GM23338 (cell line): ENCODE results near the gene SLC12A6. TPM values are rescaled to one million over a fixed set of nuclear protein-coding genes. Genes with fewer than 3 reads are reported as not detected.

Experiments used
- ATAC-seq: fragments of 200-7000 bp; cut with Tn5 transposase; 3 replicates; pipeline ENCODE4 v1.9.1; 2020
- DNase-seq: peaks from one replicate; pipeline ENCODE4 v3.0.0-alpha.2; 2015; ENCODE audit warnings: low spot score
- H2AFZ ChIP-seq: fragments of 200-600 bp; sonication (generic); 2 replicates; pipeline ENCODE4 v1.8.0; 2016; ENCODE audit warnings: antibody characterized with exemption, mild to moderate bottlenecking, moderate library complexity
- H3F3A ChIP-seq: fragments of 200-600 bp; sonication (generic); replicated peaks from 2 replicates; pipeline ENCODE4 v1.8.0; 2017; ENCODE audit warnings: antibody characterized with exemption, mixed run types, low read depth
- H3K27ac ChIP-seq: fragments of 200-600 bp; sonication (generic); 2 replicates; pipeline ENCODE4 v1.6.1; 2016; ENCODE audit warnings: low read depth
- H3K27me3 ChIP-seq: fragments of 200-600 bp; sonication (generic); 2 replicates; pipeline ENCODE4 v1.8.0; 2016; ENCODE audit warnings: mild to moderate bottlenecking, mixed run types, moderate library complexity; ENCODE audit not compliant: insufficient read depth
- H3K36me3 ChIP-seq: fragments of 200-600 bp; sonication (generic); 2 replicates; pipeline ENCODE4 v1.8.0; 2016; ENCODE audit warnings: mild to moderate bottlenecking; ENCODE audit not compliant: insufficient read depth
- H3K4me1 ChIP-seq: fragments of 200-600 bp; sonication (generic); 2 replicates; pipeline ENCODE4 v1.8.0; 2016; ENCODE audit warnings: mild to moderate bottlenecking, moderate library complexity; ENCODE audit not compliant: insufficient read depth
- H3K4me2 ChIP-seq: fragments of 200-600 bp; sonication (generic); 2 replicates; pipeline ENCODE4 v1.7.1; 2017; ENCODE audit warnings: mixed run types
- H3K4me3 ChIP-seq: fragments of 200-600 bp; sonication (generic); 2 replicates; pipeline ENCODE4 v1.6.1; 2016; ENCODE audit warnings: mixed run types
- H3K79me2 ChIP-seq: fragments of 200-600 bp; sonication (generic); replicated peaks from 2 replicates; pipeline ENCODE4 v1.8.0; 2017; ENCODE audit warnings: mild to moderate bottlenecking; ENCODE audit not compliant: insufficient read depth
- H3K9me2 ChIP-seq: fragments of 200-600 bp; sonication (generic); 2 replicates; pipeline ENCODE4 v1.8.0; 2017; ENCODE audit not compliant: insufficient read depth
- H4K20me1 ChIP-seq: fragments of 200-600 bp; sonication (generic); replicated peaks from 2 replicates; pipeline ENCODE4 v1.8.0; 2017; ENCODE audit warnings: mild to moderate bottlenecking; ENCODE audit not compliant: insufficient read depth
- H3K27ac Mint-ChIP-seq: 2 replicates; pipeline ENCODE4 v1.8.0; 2020; ENCODE audit warnings: inconsistent platforms, mild to moderate bottlenecking, moderate library complexity, mixed read lengths
- H3K27me3 Mint-ChIP-seq: 3 replicates; pipeline ENCODE4 v1.8.0; 2022; ENCODE audit warnings: low read depth, mild to moderate bottlenecking, moderate library complexity, mixed read lengths, inconsistent platforms; ENCODE audit not compliant: insufficient read depth, poor library complexity
- H3K36me3 Mint-ChIP-seq: 3 replicates; pipeline ENCODE4 v1.8.0; 2021; ENCODE audit warnings: low read depth, mild to moderate bottlenecking, inconsistent platforms, moderate library complexity, mixed read lengths
- H3K4me1 Mint-ChIP-seq: 3 replicates; pipeline ENCODE4 v1.8.0; 2020; ENCODE audit warnings: mild to moderate bottlenecking, inconsistent platforms, mixed read lengths
- H3K4me3 Mint-ChIP-seq: 3 replicates; pipeline ENCODE4 v1.8.0; 2021; ENCODE audit warnings: moderate library complexity, mild to moderate bottlenecking, inconsistent platforms, mixed read lengths
- H3K9me3 Mint-ChIP-seq: 3 replicates; pipeline ENCODE4 v1.8.0; 2020; ENCODE audit warnings: moderate library complexity, mild to moderate bottlenecking, inconsistent platforms, mixed read lengths
- CREB1 ChIP-seq: fragments of 250-450 bp; sonication (Bioruptor Pico); IDR thresholded peaks from 2 replicates; pipeline ENCODE4 v1.5.0; 2020; ENCODE audit warnings: low read depth, mild to moderate bottlenecking, moderate library complexity
- EZH2 ChIP-seq: fragments of 200-600 bp; sonication (generic); IDR thresholded peaks from one replicate; pipeline ENCODE4 v1.8.0; 2017; ENCODE audit warnings: antibody characterized with exemption, mild to moderate bottlenecking, low read depth; ENCODE audit not compliant: unreplicated experiment
- EZH2phosphoT487 ChIP-seq: fragments of 200-600 bp; sonication (generic); IDR thresholded peaks from one replicate; pipeline ENCODE4 v1.8.1; 2018; ENCODE audit warnings: antibody characterized with exemption; ENCODE audit not compliant: unreplicated experiment
- JUNB ChIP-seq: IDR thresholded peaks from one replicate; pipeline ENCODE4 v1.6.1; 2016; ENCODE audit warnings: antibody characterized with exemption; ENCODE audit not compliant: unreplicated experiment
- NANOG ChIP-seq: IDR thresholded peaks from 2 replicates; pipeline ENCODE4 v1.6.1; 2016; ENCODE audit warnings: antibody characterized with exemption, borderline replicate concordance
- POLR2AphosphoS5 ChIP-seq: IDR thresholded peaks from 2 replicates; pipeline ENCODE4 v1.6.1; 2016; ENCODE audit warnings: antibody characterized with exemption, low read depth
- STAT1 ChIP-seq: IDR thresholded peaks from one replicate; pipeline ENCODE4 v1.6.1; 2016; ENCODE audit warnings: antibody characterized with exemption; ENCODE audit not compliant: unreplicated experiment
- ZNF114 ChIP-seq: fragments of 250-450 bp; sonication (Bioruptor Pico); IDR thresholded peaks from 2 replicates; pipeline ENCODE4 v1.5.0; 2020; ENCODE audit warnings: mild to moderate bottlenecking, moderate library complexity
- ZNF331 ChIP-seq: fragments of 250-450 bp; sonication (Bioruptor Pico); IDR thresholded peaks from 2 replicates; pipeline ENCODE4 v1.5.0; 2020; ENCODE audit warnings: low read depth, mild to moderate bottlenecking, moderate library complexity
- polyA plus RNA-seq: library from polyadenylated mRNA; unstranded; fragments of >200 nt; fragmentation: Nextera tagmentation; extraction: Ambion mirVana; gene quantifications from 2 replicates; pipeline ENCODE4 v1.2.1, GENCODE V29; 2016
- total RNA-seq: library from RNA; depleted of rRNA; stranded (reverse); fragments of >200 nt; shearing (Covaris generic); gene quantifications from 2 replicates; pipeline ENCODE4 v1.2.3, GENCODE V29; 2014
- TF ChIP-seq, protein P1 (sequence below), 2 experiments: fragments of 200-600 bp in 1 of 2; sonication (generic) in 1 of 2; conservative IDR thresholded peaks; 2 replicates each; pipeline versions ENCODE4 v1.5.1 to v1.6.1; 2016 to 2017; ENCODE audit warnings: antibody characterized with exemption in 2 of 2, low read depth in 2 of 2, mild to moderate bottlenecking in 2 of 2, moderate library complexity in 1 of 2
- TF ChIP-seq, protein P2 (sequence below): IDR thresholded peaks from one replicate; pipeline ENCODE4 v1.6.1; 2018; ENCODE audit warnings: antibody characterized with exemption; ENCODE audit not compliant: unreplicated experiment
- TF ChIP-seq, protein P3 (sequence below): fragments of 250-450 bp; sonication (Bioruptor Pico); IDR thresholded peaks from 2 replicates; pipeline ENCODE4 v1.5.0; 2020; ENCODE audit warnings: mild to moderate bottlenecking, moderate library complexity
- TF ChIP-seq, protein P4 (sequence below): IDR thresholded peaks from 2 replicates; pipeline ENCODE4 v1.6.1; 2016; ENCODE audit warnings: antibody characterized with exemption

Gene SLC12A6
- total and polyA plus RNA-seq, 2 experiments from 2014 or later: 2.4 to 14.1 TPM

DNA sequence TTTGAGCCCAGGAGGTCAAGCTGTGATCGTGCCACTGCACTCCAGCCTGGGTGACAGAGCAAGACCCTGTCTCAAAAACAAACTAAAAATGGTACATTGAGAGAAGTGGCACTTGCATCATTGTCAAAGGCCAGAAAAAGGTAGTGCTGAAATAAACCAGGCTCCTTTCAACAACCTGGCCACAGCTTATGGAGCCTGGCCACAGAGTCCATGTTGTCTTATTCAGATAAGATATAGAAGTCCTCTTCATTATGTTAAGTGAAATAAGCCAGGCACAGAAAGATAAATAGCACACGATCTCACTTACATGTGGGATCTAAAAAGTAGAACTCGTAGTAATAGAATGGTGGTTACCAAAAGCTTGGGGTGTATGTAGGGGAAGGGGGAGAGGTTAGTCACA, 78.0 kb downstream of the SLC12A6 start:
- Mint-ChIP-seq H3K9me3 (no peaks in the 10 kb centered on the region), H3K27me3 (no peaks in the 10 kb centered on the region), H3K4me1 (no peaks in the 10 kb centered on the region), H3K4me3 (no peak overlapping the region), H3K27ac (no peak overlapping the region), H3K36me3 (no peaks in the 10 kb centered on the region)
- DNase-seq (no peak), ATAC-seq (no peak)
- Histone ChIP-seq H3K36me3 (no peaks in the 10 kb centered on the region), H4K20me1 (no peaks in the 10 kb centered on the region), H3K27me3 (no peaks in the 10 kb centered on the region), H3K79me2 (no peaks in the 10 kb centered on the region), H3K9me2 (no peaks in the 10 kb centered on the region), H2AFZ (no peak overlapping the region), H3F3A (no peaks in the 10 kb centered on the region), H3K4me1 (no peaks in the 10 kb centered on the region), H3K27ac (no peak overlapping the region), H3K4me2 (no peak overlapping the region), H3K4me3 (no peak overlapping the region)
- TF ChIP-seq ZNF114: no peak
- TF ChIP-seq STAT1: no peak
- no peak for TF ChIP-seq POLR2AphosphoS5
- TF ChIP-seq, protein P1, sequence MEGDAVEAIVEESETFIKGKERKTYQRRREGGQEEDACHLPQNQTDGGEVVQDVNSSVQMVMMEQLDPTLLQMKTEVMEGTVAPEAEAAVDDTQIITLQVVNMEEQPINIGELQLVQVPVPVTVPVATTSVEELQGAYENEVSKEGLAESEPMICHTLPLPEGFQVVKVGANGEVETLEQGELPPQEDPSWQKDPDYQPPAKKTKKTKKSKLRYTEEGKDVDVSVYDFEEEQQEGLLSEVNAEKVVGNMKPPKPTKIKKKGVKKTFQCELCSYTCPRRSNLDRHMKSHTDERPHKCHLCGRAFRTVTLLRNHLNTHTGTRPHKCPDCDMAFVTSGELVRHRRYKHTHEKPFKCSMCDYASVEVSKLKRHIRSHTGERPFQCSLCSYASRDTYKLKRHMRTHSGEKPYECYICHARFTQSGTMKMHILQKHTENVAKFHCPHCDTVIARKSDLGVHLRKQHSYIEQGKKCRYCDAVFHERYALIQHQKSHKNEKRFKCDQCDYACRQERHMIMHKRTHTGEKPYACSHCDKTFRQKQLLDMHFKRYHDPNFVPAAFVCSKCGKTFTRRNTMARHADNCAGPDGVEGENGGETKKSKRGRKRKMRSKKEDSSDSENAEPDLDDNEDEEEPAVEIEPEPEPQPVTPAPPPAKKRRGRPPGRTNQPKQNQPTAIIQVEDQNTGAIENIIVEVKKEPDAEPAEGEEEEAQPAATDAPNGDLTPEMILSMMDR (conservative IDR thresholded peaks at IDR 0.05; ENCODE audit: low read depth in 2 of 2): no peak
- TF ChIP-seq, protein P2, sequence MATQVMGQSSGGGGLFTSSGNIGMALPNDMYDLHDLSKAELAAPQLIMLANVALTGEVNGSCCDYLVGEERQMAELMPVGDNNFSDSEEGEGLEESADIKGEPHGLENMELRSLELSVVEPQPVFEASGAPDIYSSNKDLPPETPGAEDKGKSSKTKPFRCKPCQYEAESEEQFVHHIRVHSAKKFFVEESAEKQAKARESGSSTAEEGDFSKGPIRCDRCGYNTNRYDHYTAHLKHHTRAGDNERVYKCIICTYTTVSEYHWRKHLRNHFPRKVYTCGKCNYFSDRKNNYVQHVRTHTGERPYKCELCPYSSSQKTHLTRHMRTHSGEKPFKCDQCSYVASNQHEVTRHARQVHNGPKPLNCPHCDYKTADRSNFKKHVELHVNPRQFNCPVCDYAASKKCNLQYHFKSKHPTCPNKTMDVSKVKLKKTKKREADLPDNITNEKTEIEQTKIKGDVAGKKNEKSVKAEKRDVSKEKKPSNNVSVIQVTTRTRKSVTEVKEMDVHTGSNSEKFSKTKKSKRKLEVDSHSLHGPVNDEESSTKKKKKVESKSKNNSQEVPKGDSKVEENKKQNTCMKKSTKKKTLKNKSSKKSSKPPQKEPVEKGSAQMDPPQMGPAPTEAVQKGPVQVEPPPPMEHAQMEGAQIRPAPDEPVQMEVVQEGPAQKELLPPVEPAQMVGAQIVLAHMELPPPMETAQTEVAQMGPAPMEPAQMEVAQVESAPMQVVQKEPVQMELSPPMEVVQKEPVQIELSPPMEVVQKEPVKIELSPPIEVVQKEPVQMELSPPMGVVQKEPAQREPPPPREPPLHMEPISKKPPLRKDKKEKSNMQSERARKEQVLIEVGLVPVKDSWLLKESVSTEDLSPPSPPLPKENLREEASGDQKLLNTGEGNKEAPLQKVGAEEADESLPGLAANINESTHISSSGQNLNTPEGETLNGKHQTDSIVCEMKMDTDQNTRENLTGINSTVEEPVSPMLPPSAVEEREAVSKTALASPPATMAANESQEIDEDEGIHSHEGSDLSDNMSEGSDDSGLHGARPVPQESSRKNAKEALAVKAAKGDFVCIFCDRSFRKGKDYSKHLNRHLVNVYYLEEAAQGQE: no peak
- no peak for TF ChIP-seq CREB1 (CRISPR knock-in tag)
- TF ChIP-seq JUNB: no peak
- TF ChIP-seq ZNF331: no peak
- TF ChIP-seq, protein P3, sequence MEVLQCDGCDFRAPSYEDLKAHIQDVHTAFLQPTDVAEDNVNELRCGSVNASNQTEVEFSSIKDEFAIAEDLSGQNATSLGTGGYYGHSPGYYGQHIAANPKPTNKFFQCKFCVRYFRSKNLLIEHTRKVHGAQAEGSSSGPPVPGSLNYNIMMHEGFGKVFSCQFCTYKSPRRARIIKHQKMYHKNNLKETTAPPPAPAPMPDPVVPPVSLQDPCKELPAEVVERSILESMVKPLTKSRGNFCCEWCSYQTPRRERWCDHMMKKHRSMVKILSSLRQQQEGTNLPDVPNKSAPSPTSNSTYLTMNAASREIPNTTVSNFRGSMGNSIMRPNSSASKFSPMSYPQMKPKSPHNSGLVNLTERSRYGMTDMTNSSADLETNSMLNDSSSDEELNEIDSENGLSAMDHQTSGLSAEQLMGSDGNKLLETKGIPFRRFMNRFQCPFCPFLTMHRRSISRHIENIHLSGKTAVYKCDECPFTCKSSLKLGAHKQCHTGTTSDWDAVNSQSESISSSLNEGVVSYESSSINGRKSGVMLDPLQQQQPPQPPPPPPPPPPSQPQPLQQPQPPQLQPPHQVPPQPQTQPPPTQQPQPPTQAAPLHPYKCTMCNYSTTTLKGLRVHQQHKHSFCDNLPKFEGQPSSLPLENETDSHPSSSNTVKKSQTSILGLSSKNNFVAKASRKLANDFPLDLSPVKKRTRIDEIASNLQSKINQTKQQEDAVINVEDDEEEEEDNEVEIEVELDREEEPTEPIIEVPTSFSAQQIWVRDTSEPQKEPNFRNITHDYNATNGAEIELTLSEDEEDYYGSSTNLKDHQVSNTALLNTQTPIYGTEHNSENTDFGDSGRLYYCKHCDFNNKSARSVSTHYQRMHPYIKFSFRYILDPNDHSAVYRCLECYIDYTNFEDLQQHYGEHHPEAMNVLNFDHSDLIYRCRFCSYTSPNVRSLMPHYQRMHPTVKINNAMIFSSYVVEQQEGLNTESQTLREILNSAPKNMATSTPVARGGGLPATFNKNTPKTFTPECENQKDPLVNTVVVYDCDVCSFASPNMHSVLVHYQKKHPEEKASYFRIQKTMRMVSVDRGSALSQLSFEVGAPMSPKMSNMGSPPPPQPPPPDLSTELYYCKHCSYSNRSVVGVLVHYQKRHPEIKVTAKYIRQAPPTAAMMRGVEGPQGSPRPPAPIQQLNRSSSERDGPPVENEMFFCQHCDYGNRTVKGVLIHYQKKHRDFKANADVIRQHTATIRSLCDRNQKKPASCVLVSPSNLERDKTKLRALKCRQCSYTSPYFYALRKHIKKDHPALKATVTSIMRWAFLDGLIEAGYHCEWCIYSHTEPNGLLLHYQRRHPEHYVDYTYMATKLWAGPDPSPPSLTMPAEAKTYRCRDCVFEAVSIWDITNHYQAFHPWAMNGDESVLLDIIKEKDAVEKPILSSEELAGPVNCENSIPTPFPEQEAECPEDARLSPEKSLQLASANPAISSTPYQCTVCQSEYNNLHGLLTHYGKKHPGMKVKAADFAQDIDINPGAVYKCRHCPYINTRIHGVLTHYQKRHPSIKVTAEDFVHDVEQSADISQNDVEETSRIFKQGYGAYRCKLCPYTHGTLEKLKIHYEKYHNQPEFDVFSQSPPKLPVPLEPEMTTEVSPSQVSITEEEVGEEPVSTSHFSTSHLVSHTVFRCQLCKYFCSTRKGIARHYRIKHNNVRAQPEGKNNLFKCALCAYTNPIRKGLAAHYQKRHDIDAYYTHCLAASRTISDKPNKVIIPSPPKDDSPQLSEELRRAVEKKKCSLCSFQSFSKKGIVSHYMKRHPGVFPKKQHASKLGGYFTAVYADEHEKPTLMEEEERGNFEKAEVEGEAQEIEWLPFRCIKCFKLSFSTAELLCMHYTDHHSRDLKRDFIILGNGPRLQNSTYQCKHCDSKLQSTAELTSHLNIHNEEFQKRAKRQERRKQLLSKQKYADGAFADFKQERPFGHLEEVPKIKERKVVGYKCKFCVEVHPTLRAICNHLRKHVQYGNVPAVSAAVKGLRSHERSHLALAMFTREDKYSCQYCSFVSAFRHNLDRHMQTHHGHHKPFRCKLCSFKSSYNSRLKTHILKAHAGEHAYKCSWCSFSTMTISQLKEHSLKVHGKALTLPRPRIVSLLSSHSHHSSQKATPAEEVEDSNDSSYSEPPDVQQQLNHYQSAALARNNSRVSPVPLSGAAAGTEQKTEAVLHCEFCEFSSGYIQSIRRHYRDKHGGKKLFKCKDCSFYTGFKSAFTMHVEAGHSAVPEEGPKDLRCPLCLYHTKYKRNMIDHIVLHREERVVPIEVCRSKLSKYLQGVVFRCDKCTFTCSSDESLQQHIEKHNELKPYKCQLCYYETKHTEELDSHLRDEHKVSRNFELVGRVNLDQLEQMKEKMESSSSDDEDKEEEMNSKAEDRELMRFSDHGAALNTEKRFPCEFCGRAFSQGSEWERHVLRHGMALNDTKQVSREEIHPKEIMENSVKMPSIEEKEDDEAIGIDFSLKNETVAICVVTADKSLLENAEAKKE: no peak
- TF ChIP-seq EZH2: no peak
- TF ChIP-seq, protein P4, sequence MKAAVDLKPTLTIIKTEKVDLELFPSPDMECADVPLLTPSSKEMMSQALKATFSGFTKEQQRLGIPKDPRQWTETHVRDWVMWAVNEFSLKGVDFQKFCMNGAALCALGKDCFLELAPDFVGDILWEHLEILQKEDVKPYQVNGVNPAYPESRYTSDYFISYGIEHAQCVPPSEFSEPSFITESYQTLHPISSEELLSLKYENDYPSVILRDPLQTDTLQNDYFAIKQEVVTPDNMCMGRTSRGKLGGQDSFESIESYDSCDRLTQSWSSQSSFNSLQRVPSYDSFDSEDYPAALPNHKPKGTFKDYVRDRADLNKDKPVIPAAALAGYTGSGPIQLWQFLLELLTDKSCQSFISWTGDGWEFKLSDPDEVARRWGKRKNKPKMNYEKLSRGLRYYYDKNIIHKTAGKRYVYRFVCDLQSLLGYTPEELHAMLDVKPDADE: no peak
- no peak for TF ChIP-seq NANOG
- TF ChIP-seq EZH2phosphoT487: no peak
